GM13976 (cell line): ENCODE data around the gene CDIPT.
"Not testable (repeated sequence)": the region's sequence is repeated elsewhere in the genome, so short reads cannot be mapped to it uniquely, and the experiment has no call there.

ENCODE experiments used
- DNase-seq: peaks from one replicate; pipeline ENCODE4 v3.0.0; 2012; ENCODE audit warnings: low spot score
- in situ Hi-C: fragments of 300-500 bp; cut with MboI; formaldehyde crosslinking; loops from one replicate; pipeline ENCODE4 v1.12.0; 2022; ENCODE audit warnings: low sequenced_read_pairs, mixed read lengths, inconsistent platforms; ENCODE audit not compliant: unreplicated experiment
- TF ChIP-seq, protein P1 (sequence below): IDR thresholded peaks from 2 replicates; pipeline ENCODE4 v1.5.1; 2012; ENCODE audit warnings: borderline replicate concordance, mild to moderate bottlenecking; ENCODE audit not compliant: insufficient read depth; ENCODE audit errors: extremely low read depth, missing control alignments, control extremely low read depth

Gene CDIPT, protein sequence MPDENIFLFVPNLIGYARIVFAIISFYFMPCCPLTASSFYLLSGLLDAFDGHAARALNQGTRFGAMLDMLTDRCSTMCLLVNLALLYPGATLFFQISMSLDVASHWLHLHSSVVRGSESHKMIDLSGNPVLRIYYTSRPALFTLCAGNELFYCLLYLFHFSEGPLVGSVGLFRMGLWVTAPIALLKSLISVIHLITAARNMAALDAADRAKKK

DNA sequence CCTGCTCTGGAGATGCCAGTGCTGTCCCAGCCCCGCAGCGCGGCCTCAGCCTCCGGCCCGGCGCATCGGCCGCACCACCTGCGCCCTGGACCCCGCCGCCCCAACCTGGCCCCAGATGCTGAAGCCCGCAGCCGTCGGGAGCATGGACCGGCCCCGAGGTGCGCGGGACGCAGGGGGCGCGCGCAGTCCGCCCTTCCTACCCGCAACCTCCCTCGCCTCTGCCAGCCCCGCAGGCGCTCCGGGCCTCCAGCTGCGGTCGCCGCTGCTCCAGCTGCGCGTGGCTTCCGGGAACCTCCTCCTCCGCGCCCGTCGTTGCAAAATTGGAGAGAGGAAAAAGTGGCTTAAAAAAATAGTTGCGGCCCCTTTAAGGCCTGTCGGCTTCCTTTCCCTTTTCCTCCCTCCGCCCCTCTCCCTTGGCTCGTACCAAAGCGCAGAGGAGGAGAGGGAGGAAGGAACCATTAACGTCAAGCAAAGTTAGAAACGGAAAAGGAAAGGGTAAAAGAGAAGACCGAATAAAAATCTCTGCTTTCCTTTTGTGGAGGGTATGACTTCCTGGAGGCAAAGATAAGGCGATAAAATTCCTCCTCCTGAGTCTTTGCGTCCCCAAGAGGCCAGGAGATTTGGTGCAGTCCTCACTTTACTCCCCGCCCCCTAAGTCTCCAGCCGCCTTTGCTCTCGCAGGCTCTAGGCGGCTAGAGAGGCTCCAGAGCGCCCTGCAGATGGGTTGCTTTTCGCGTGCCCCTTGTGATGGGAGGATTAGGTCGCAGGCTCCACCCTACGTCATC lies at the start of gene CDIPT:
Gene CDIPT (minus strand): TSS at position 343 of the 785 bp plus-strand sequence. CDS start 369 bp downstream, outside the sequence.
- in situ Hi-C loops: no loop called here

DNA sequence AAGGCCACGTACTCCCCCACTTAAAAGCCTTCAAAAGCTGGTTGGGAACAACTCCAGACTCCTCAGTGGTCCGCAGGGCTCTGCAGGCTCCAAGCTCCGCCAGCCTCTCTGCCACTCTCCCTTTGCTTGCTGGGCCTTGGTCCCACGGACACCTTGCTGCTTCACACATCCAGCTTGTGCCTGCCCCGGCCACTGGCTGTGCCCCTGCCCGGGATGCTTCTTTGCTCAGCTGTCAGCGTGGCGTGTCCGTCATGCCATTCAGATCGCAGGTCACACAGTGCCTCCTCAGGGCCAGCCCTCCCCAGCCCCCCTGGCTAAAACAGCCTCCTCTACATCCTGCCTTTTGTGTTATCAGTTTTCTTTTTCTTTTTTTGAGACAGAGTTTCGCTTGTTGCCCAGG lies 49.1 kb upstream of the CDIPT start:
- TF ChIP-seq, protein P1, sequence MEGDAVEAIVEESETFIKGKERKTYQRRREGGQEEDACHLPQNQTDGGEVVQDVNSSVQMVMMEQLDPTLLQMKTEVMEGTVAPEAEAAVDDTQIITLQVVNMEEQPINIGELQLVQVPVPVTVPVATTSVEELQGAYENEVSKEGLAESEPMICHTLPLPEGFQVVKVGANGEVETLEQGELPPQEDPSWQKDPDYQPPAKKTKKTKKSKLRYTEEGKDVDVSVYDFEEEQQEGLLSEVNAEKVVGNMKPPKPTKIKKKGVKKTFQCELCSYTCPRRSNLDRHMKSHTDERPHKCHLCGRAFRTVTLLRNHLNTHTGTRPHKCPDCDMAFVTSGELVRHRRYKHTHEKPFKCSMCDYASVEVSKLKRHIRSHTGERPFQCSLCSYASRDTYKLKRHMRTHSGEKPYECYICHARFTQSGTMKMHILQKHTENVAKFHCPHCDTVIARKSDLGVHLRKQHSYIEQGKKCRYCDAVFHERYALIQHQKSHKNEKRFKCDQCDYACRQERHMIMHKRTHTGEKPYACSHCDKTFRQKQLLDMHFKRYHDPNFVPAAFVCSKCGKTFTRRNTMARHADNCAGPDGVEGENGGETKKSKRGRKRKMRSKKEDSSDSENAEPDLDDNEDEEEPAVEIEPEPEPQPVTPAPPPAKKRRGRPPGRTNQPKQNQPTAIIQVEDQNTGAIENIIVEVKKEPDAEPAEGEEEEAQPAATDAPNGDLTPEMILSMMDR: no peak
- in situ Hi-C loops: loop anchor here (10.0 kb wide), 1 partner anchor 63 kb away; the partner anchor contains the start of gene TAOK2
- no peak for DNase-seq

More for the DNA sequence above, at the start of gene CDIPT:
- TF ChIP-seq, protein P1: peak; percentile 87
- DNase-seq: peak; percentile 95

DNA sequence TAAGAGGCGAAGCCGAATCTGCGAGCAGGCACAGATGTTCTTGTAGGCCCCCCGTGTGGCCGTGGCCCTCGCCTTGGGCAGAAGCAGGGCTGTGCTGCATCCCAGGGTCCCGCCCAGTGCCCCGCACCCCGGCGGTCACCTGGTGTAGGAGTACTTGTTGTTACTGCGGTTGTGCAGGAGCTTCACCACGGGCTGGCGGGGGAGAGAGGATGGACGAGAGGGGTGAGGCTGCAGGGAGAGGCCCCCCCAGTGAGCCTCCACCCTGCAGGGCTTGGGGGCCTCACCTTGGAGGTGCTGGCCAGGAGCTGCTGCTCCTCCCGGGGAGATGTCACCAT lies 48.6 kb upstream of the CDIPT start:
- in situ Hi-C loops: loop anchor here (10.0 kb wide), 1 partner anchor 63 kb away; the partner anchor contains the start of gene TAOK2
- TF ChIP-seq, protein P1: no peak
- no peak for DNase-seq

DNA sequence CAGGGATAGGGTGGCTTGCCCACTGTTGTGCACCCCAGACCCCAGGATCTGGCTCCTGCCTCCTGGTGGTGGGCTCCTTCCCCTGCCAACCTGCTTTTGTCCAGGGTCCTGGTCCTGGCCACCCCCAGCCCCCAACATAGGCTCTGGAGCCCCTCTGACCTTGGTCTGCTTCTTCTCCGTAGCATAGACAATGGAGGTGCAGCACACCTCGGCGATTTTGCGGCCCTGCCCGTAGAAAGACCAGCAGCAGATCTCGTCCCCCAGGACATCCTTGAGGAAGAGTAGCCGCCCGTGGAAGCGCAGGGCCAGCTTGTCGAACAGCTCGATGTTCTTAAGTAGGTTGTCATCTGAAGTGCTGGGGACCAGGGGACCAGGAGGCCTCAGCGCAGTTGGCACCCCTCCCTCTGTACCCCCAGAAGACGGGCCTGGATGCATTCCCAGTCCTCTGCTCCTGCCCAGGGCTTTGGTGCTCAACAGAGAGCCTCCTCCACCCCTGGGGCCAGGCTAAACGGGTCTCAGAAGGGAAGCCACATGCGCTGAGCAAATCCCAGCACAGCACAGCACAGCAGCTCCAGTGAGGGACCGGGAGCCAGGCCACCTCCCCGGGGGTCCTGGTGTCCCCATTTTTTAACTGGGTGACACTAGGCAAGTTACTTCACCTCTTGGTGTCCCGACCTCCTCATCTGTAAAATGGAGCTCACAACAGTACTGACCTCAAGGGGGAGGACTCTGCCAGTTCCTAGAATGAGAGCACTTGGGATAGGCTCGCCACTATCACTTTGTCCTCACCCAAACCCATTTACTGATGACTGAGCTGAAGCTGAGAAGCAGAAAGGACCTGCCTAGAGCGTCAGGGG lies 48.0 kb upstream of the CDIPT start:
- TF ChIP-seq, protein P1: no peak
- no peak for DNase-seq
- in situ Hi-C loops: loop anchor here (10.0 kb wide), 1 partner anchor 64 kb away; the partner anchor contains the start of gene TAOK2

DNA sequence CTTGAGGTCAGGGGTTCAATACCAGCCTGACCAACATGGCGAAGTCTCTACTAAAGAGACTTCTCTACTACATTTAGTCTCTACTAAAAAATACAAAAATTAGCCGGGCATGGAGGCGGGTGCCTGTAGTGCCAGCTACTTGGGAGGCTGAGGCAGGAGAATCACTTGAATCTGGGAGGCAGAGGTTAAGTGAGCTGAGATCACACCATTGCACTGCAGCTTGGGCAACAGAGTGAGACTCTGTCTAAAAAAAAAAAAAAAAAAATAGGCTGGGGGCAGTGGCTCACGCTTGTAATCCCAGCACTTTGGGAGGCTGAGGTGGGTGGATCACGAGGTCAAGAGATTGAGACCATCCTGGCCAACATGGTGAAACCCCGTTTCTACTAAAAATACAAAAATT lies 46.8 kb upstream of the CDIPT start:
- DNase-seq: not testable (repeated sequence)
- in situ Hi-C loops: loop anchor here (10.0 kb wide), 1 partner anchor 65 kb away; the partner anchor contains the start of gene TAOK2

DNA sequence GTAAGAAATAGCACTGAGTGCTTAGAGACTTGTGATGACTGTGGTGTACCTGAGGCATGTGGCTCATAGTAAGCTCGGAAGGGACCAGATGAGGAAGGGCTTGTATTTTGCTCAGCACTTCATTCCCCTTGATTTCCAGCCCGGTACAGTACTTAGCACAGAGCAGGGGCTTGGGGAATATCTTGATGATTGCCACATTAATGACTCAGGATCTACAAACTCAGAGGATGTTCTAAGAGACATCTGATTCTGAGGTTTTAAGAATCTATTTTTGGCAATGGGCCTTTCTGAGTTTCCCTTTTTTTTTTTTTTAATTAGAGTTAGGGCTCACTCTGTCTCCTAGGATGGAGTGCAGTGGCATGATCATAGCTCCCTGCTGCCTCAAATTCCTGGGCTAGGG lies 46.4 kb upstream of the CDIPT start:
- TF ChIP-seq, protein P1: no peak
- DNase-seq: no peak
- in situ Hi-C loops: no loop called here
